DOHH2 (cell line): Measurements from ENCODE around the gene AFF2.

Source experiments
- EZH2phosphoT487 ChIP-seq: fragments of 200-600 bp; sonication (generic); IDR thresholded peaks from 2 replicates; pipeline ENCODE4 v1.6.1; 2017; ENCODE audit warnings: borderline replicate concordance, mild to moderate bottlenecking, antibody characterized with exemption, low read length, moderate library complexity, mixed read lengths
- TF ChIP-seq, protein P1 (sequence below): fragments of 200-600 bp; sonication (generic); IDR thresholded peaks from one replicate; pipeline ENCODE4 v1.5.1; 2014; ENCODE audit warnings: antibody characterized with exemption, mild to moderate bottlenecking, low read depth, low read length; ENCODE audit not compliant: poor library complexity, severe bottlenecking

GRCh38 chrX:148540114-148540513, 39.7 kb downstream of the AFF2 start:
- TF ChIP-seq, protein P1, sequence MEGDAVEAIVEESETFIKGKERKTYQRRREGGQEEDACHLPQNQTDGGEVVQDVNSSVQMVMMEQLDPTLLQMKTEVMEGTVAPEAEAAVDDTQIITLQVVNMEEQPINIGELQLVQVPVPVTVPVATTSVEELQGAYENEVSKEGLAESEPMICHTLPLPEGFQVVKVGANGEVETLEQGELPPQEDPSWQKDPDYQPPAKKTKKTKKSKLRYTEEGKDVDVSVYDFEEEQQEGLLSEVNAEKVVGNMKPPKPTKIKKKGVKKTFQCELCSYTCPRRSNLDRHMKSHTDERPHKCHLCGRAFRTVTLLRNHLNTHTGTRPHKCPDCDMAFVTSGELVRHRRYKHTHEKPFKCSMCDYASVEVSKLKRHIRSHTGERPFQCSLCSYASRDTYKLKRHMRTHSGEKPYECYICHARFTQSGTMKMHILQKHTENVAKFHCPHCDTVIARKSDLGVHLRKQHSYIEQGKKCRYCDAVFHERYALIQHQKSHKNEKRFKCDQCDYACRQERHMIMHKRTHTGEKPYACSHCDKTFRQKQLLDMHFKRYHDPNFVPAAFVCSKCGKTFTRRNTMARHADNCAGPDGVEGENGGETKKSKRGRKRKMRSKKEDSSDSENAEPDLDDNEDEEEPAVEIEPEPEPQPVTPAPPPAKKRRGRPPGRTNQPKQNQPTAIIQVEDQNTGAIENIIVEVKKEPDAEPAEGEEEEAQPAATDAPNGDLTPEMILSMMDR, result no peak
- TF ChIP-seq EZH2phosphoT487, result no peak
